Caki2 (cell line): ENCODE results near the gene KLHDC8B. TPM values are rescaled to one million over a fixed set of nuclear protein-coding genes. Genes with fewer than 3 reads are reported as not detected.

Source experiments
- DNase-seq: peaks from one replicate; pipeline ENCODE4 v3.0.0-alpha.2; 2015; ENCODE audit warnings: low read depth
- in situ Hi-C: cut with HindIII; loops from 2 replicates; pipeline ENCODE4 v1.10.0; 2016; ENCODE audit warnings: low sequenced_read_pairs, low pct_unique_long_range_greater_than_20kb, mixed read lengths
- total RNA-seq: library from RNA; depleted of rRNA; stranded (reverse); fragments of >200 nt; shearing (Covaris generic); gene quantifications from 2 replicates; pipeline ENCODE4 v1.2.3, GENCODE V29; 2014; ENCODE audit warnings: low replicate concordance; rRNA removed

Gene KLHDC8B
- 14.8 and 26.2 TPM in 2 replicates for total RNA-seq

DNA sequence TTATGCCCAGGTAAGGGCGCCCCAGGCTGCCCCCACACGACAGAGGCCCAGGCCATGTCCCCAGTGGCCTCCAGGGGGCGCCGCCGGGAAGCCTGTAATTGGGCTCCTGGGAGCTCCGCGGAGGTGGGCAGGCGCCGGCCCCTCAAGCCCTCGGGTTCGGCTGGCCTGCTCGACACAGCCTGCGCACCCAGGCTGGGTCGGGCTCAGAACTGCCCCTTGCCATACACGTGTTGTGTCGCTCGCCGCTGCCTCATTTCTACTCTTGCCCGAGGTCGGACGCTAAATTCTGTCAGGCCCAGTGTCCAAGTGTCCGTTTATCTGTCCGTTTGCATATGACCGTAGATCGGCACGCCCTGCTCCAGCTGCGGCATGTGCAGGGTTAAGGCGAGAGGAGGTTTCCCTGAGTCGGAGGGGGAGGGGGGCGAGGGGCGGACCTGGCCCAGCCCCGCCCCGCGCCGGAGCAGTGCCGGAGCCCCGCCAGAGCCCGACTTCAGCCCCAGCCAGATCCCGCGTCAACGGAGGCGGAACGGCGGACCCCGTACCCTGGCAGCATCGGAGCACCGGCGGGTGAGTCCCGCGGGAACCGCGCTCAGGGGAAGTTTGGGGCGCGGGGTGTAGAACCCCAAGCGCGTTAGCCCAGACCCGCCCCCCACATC, at the start of gene KLHDC8B:
TSS of gene KLHDC8B (plus strand) at position 480 of the 656 bp plus-strand sequence. CDS start 1,172 bp downstream, outside the sequence.
- peak; percentile 85 for DNase-seq
- in situ Hi-C loops: no loop called here

DNA sequence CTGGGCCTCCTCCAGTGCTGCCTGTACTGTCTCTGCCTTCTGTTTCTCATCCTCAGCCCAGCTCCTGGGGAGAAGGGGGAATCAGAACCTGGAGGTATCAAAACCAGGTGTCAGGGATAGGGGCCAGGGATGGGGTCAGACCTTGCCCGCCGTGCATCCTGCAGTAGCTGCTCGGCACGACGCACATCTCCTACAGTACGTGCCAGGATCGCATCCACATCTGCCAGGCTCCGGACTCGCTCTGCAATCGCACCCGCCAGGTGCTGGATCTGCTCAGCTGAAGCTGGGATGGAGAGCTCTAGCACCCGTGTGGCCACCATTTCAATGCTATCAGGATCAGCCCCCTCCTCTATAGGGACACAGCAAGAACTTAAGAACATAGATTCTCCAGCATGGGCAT, 49.4 kb upstream of the KLHDC8B start:
- in situ Hi-C loops: no loop called here
- no peak for DNase-seq

DNA sequence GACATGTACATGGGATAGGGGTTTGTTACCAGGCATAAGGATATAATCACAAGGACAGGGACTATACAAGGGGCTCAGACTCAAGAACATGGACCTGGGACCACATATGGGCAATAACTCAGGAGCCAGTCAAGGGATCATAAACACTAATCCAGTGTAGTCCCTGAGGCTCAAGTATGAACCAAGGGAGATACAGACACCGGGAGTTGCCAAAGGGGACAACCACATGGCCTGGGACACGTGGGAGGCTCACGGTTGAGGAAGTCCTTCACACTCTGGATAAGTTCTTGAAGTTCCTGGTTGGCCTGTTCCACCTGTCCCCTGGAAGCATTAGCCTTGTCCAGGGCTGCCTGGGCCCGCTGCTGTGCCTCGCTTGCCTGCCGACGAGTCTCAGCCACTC, 48.9 kb upstream of the KLHDC8B start:
- in situ Hi-C loops: no loop called here
- DNase-seq: no peak

DNA sequence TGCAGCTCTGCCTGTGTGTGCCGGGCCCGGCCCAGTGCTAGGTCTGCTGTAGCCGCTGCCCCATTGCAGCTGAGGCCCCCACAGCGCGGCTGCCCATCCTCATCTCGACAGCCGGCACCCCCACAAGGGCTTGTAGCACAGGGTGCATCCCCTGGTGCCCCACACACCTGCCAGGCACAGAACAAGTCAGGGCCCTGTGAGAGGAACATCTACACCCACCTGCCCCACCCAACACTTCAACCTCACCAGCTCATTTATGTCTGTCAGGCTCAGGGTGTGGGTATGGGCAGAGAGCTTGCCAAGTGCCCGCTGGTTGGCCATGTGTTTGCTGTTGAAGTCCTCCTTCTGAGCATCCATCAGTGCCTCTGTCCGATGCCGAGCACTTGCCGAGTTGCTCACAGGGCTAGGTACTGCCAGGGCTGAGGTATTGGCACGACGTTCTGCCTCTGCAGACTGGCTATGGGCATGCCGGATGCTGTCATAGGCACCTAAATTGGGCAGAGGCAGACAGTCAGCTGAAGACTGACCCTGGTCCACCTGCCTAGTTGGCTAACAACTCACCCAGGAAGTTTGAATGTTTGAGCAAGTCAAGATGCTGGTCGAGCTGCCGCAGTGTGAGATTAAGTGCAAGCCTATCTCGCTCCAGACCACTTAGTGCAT, 48.4 kb upstream of the KLHDC8B start:
- in situ Hi-C loops: no loop called here
- no peak for DNase-seq

DNA sequence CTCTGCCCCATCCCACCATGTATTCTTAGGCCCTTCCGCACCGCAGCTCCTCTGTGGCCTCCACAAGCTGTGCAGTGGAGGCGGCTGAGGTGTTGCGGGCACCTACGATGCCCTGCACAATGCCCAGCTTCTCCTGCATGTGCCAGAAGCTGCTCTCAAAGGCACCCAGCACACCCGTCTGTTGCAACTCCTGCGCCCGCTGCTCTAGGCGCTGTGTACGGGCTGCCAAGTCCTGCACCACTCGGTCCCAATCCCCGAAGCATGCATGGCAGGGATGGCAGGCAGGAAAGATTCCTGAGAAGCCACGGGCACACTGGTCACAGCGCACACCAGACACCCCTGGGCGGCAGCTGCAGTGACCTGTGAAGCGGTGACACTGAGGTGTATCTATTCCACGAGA, 47.7 kb upstream of the KLHDC8B start:
- in situ Hi-C loops: no loop called here
- no peak for DNase-seq

DNA sequence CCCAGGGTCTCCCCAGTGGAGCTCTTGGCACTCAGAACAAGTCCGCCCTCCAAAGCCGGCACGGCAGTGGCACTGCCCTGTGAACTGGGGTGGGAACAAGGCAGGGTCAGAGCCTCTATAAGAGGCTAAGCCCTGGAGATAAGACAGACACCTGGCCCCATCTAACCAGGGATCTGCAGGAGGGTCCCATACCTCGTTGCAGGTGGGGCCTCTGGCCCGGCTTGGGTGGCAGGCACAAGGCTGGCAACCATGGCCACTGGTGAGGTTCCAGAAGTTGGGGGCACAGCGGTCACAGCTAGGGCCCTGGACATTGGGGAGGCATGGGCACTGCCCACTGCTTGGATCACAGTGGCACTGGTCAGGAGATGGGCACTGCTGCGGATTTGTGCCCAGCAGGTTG, 47.2 kb upstream of the KLHDC8B start:
- no peak for DNase-seq
- in situ Hi-C loops: no loop called here

DNA sequence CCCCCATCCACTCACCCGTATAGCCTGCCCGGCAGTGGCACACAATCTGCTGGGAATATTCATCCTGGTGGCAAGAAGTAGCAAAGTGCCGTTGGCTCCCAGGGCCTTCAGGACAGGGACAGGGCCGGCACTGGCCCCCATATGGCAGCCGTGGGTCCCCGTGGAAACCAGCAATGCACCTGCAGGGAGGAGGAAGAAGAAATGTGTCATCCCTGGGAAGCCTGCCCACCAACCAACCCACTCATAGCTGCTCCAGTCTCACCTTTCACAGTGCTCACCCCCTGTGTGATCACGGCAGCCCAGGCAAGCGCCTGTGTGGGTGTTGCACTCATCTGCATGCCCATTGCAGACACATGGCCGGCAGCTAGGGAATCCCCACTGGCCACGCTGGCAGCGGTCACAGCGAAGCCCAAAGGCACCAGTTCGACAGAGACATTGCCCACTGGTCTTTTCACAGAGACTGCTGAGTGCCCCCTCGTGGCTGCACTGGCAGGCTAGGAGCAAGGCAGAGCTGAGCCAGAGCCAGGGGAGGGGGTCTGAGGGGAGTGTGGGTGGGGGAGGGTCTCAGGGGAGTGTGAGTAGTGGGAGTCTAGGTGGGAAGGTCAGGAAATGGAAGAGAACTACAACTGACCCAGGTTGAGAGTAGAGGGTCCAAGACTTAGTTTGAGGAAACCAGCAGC, 46.3 kb upstream of the KLHDC8B start:
- no peak for DNase-seq
- in situ Hi-C loops: no loop called here

DNA sequence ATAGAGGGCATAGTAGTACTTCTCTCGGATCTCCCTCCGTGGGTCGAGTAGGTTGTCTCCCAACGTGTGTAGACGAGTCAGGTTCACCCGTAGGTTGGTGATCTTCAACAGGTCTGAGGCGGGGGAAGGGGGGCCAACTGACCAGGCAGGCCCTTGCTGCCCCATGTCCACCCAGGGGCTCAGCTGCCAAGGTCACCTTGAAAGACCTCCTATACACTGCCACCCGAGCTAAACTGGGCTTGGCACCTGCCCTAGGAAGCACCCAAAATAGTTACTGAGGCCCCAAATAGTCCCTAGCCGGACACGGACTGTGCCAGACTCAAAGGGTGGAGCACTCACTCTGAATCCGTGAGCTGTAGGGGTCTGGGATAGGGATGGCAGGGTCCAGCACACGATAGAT, 40.4 kb upstream of the KLHDC8B start:
- in situ Hi-C loops: no loop called here
- no peak for DNase-seq

DNA sequence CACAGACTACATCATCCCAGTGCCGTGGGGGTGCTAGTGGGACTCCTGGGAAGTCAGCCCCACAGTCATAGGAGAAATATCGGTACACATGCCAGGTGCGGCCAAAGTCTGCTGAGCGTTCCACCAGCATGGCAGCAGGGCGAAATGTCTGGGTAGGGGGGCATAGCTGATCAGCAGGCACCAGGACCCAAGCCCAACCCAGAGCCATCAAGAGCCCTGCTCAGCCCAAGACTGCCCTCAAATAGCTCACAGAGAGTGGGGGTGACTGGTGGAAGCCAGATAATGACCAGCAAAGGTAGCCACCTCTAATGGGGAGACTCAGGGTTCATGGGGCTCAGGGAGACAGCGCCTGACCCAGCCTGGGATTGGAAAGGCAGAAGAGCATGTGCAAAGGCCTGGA, 39.8 kb upstream of the KLHDC8B start:
- in situ Hi-C loops: no loop called here
- no peak for DNase-seq

DNA sequence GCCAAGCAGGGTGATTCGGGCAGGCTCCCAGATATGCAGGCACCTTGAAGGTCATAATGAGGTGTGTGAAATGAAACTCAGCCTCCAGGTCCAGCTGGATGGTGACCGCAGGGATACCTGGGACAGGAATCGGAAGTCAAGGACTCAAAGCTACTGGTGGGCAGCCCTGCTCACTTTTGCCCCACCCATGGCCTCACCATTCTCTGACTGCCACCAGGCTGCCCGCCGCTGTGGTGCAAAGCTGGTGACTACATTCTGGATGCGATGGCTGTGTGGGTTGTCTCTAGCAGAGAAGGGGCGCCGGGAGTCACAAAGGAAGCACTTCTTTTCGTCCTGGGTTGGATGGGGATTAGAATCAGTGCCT, 39.3 kb upstream of the KLHDC8B start:
- DNase-seq: no peak
- in situ Hi-C loops: no loop called here

DNA sequence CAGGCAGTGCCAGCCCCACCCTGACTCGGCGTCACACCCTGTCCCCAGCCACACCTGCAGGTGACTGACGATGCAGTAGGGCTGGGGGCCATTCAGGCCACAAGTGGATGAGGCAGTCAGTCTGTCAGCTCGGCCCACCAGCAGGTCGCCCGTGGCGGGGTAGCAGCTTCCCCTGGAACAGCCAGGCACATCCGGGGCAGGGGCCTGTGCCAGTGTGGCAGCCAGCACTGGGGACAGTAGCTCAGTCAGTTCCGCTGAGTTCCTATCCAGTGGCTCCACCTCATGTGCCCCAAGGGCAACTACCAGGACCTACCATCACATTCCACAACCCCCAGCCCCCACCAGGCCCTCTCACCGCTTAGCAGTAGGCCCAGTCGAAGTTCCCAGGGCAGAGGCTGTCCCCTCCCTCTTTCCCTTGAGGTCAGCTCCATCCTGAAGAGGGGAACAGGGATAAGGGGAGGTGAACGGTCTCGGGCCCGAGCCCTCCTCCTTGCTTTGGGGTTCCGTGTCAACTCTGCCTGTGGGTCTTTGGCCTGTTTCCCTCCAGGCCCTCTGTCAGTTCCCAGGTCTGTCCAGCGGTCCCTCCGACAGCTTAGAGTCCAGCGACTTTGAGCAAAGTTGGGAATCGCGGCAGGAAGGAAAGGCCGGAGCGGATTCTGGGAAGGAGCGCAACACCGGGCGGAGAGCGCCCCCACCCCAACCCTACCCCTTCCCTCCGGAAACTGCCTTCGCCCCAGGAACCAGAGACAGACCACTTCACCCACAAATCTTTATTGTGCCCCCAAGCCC, 38.8 kb upstream of the KLHDC8B start, which contains the start of gene LAMB2:
TSS of gene LAMB2 (minus strand) at position 614 of the 789 bp plus-strand sequence. CDS start at position 431, 183 bp downstream.
- in situ Hi-C loops: no loop called here
- peak; percentile 74 for DNase-seq

DNA sequence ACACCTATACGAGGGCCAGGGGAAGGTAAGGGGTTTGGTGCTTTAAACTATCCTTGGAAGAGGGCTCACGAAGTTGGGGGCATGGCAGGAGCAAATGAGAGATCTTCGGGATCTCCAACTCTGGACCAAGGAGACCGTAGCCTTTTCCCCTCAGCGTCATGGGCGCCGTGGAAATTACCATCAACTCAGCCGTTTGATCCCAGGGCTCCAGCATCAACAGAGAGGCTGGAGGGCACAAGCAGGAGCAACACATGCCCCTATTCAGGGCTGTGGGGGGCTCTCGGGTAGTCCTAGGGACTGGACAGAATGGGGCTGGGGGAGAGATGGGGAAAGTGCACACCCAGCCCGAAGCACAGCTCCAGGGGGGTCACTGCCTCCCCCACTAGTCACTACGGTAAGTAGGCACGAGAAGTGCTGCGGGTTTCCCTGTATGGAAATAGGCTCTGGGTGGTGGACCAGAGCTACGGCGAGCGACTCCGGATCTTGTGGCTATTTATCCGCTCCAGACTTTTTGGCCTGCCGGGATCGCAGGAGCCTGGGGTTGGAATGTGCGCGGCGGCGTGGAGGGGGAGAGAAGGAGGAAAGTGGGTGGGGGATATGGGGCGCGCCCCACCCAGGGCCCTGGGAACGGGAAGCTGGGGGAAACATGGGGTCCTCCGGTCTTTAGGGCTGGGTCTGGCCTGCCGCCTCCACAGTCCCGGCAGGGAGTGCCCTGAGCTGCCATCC, 38.0 kb upstream of the KLHDC8B start:
- in situ Hi-C loops: no loop called here

DNA sequence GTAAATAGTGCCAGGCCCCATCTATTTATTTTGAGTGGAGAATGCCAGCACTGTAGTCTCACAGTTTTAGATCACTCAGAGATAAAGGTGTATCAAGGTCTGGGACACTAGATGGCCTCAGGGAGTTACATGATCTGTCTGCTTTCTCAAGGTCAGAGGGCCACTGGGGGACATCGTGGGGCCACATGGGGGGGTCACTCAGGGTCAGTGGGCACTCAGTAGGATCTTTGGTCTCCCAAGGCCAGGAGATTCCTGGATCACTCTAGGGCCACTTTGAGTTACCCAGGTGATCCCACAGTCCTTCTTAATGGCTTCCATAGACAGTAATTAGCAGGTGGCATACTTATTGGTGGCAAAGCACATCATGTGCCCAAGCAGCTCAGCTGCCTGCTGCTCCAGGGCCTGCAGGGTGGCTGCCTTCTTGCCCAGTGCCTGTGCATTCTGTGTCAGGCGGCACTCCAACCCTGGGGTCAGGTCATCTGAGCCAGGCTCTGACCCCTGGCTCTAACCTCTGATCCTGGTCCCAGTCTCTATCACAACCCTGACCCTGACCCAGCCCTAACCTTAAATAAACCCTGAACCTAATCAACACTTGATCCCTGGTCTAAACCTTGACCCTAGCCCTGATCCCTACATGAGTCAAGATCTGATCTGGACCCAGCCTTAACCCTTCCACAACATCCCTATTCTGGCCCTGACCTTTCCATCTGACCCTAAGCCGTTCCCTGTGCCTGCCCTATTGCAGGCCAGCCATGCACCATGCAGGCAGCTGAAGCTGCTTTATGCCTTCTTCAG, 36.7 kb upstream of the KLHDC8B start:
- in situ Hi-C loops: no loop called here
- peak; percentile 9 for DNase-seq

More for the DNA sequence above, 38.0 kb upstream of the KLHDC8B start:
- peak; percentile 80 for DNase-seq

DNA sequence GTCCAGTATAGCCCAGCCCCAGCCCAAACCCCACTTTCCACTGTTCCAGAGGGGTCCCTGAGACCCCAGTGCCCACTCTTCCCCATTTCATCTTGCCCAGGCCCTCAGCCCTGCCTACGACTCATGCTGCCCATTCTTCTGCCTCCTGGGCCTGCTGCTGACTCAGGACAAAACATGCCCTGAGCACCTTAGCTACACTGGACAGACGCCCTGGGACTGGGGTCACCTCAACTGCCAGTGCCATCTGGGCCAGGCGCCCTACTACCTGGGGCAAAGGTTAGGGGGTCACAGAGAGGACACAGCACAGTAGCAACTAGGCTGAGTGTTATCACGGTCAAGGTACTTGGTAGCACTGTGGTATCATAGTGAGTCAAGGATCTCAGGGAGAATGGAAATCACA, 35.9 kb upstream of the KLHDC8B start:
- DNase-seq: no peak
- in situ Hi-C loops: no loop called here

DNA sequence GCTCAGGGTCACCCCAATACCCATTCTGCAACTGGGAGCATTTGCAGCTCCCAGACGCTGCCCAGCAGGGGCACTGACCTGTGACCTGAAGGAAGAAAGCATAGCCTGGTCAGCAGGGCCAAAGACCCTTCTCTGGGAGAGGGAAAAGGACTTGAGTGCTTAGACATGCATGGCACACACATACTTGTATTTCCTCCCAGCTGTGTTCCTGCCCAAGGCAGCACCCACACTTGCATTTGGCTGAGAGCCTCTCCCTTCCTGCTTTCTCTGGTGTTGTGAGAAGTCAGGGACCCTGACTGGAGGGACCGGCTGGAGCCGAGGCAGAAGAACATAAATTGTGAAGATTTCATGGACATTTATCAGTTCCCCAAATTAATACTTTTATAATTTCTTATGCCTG, 31.3 kb upstream of the KLHDC8B start:
- no peak for DNase-seq
- in situ Hi-C loops: no loop called here

DNA sequence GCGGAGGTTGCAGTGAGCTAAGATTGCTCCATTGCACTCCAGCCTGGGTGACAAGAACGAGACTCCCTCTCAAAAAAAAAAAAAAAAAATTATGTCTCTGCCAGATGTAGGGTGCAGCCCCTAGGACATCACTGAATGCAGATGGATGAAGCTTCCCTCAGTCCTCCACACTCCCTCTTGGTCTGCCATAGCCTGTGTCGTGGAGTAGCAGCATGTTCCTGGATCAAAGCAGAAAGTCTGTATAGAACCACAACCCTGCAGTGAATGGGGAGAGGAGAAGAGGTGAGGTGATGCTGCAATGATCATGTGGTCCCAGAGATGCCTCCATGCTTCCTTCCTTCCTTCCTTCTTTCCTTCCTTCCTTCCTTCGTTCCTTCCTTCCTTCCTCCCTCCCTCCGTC, 23.2 kb upstream of the KLHDC8B start:
- in situ Hi-C loops: no loop called here
- no peak for DNase-seq

DNA sequence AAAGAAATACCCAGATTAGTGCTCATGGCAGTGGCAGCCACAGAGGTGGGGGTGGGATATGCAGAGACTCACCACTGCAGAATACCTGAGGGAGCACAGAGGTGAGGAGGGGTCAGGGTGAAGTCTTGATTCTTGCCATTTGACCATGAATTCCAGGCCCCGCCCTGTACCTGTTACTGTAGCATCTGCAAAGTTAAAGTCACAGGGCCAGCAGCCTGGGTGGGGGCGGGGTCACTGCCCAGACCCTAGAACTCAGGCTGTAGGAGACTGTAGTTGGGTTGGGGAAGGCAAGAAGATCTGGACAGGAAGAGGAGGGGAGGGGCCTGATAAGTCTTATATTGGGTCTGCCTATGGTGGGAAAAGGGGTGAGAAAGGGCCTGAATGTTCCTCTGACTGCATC, 19.8 kb upstream of the KLHDC8B start:
- no peak for DNase-seq
- in situ Hi-C loops: no loop called here
